Measurements from ENCODE around the gene NHLRC1. TPM values are rescaled to one million over a fixed set of nuclear protein-coding genes. Genes with fewer than 3 reads are reported as not detected.

NHLRC1 gene
- total and polyA plus RNA-seq, 2 of the 8 experiments (the other 6 are each of a cell fraction or from before 2014, with no cell fraction given), result 0.57 to 0.58 TPM

DNA sequence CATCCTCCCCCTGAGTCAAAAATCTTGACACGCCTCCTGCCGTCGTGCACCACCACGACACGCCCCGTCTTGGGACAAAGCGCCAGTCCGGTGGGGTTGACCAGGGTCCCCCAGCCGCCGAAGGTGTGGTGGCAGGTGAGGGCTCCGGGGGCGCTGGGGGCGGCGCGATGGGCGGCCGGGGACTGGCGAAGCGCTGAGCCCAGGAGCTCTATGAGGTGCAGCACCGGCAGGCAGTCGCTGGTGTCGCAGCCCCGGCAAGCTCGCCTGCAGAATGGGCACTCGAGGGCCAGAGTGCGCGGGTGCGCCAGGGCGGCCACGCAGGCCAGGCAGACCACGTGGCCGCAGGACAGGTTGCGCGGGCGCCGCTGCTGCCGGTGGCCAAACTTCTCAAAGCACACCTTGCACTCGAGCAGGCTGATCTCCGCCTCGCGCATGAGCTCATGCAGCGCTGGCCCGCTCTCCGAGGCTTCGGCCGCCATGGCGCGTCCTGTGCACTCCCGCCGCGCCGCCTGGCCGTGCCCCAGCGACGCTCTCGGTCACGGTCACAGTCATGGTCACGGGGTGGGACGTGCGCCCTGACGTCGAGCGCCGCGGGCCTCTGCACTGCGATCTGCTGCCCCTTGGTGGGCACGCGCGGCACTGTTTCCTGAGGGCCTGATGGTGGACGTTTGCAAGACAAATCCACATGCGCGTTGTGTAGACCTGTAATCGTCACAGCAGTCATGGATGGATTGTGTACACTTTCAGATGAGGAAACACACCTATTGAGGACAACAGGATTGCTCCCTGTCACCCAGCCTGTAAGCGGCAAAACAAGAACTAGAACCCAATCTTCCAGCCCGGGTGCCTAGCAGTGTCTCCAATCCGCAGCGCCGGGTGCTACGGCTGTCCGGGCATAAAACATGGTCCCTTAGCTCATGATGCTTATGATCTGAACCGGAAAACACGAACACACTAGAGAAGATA lies at the start of gene NHLRC1 (continued):
- TF ChIP-seq SP1 (IDR thresholded peaks at IDR 0.05; ENCODE audit: low read depth, low read length) (no peak), POLR2A (IDR thresholded peaks at IDR 0.05; ENCODE audit: control extremely low read depth in 1 of 2, low read depth in 2 of 2, low read length in 2 of 2) (no peak), CREB1 (IDR thresholded peaks at IDR 0.05) (peak; percentile 91), YY1 (IDR thresholded peaks at IDR 0.05; ENCODE audit: low read depth, low read length) (peak; percentile 79; the same call in 1 of the 2 replicates), CHD1 (IDR thresholded peaks at IDR 0.05; ENCODE audit: low read depth, low read length) (no peak), HDAC2 (IDR thresholded peaks at IDR 0.05; ENCODE audit: borderline replicate concordance in 1 of 2, low read depth in 2 of 2, low read length in 2 of 2) (peak in 1 of 2 experiments; percentile 62; a peak in 1 of 4 replicates), JUN (IDR thresholded peaks at IDR 0.05; ENCODE audit: low read depth, low read length) (no peak), ASH2L (IDR thresholded peaks at IDR 0.05; ENCODE audit: low read length) (peak; percentile 75), JUND (IDR thresholded peaks at IDR 0.05; ENCODE audit: low read length) (no peak), SRF (IDR thresholded peaks at IDR 0.05; ENCODE audit: low read depth, low read length) (no peak), KDM1A (IDR thresholded peaks at IDR 0.05; ENCODE audit: borderline replicate concordance, low read length) (peak; percentile 81; the same call in 1 of the 2 replicates), POU5F1 (IDR thresholded peaks at IDR 0.05; ENCODE audit: low read depth, low read length) (no peak), TAF7 (optimal IDR thresholded peaks at IDR 0.05; ENCODE audit: borderline replicate concordance, low read depth, low read length) (no peak), TCF12 (IDR thresholded peaks at IDR 0.05; ENCODE audit: low read depth, low read length) (no peak), TEAD4 (IDR thresholded peaks at IDR 0.05; ENCODE audit: low read depth, low read length) (peak; percentile 60; the same call in 1 of the 2 replicates), SAP30 (IDR thresholded peaks at IDR 0.05; ENCODE audit: insufficient read depth, insufficient replicate concordance, low read length) (no peak), FOSL1 (IDR thresholded peaks at IDR 0.05; ENCODE audit: insufficient read depth, low read depth, low read length) (no peak), MAFK (IDR thresholded peaks at IDR 0.05; ENCODE audit: low read depth, low read length) (no peak), KDM5A (IDR thresholded peaks at IDR 0.05; ENCODE audit: low read length) (no peak), GABPA (IDR thresholded peaks at IDR 0.05; ENCODE audit: borderline replicate concordance, insufficient read depth, low read length) (no peak), RAD21 (IDR thresholded peaks at IDR 0.05 in 1 of 2, conservative IDR thresholded peaks at IDR 0.05 in 1 of 2; ENCODE audit: low read depth in 2 of 2, low read length in 2 of 2) (peak; percentile 88 to 89)
